ENCODE measurements around the gene GRIN2A.

GRIN2A gene

GRCh38 chr16:10126686-10127085 is 55.5 kb downstream of the GRIN2A start:
- Histone ChIP-seq H3K27ac (replicated peaks) (no peak overlapping the region), H3K27me3 (ENCODE audit: insufficient read depth, poor library complexity, severe bottlenecking) (peaks cover 2% of the 10 kb centered on the region), H3K4me3 (replicated peaks; ENCODE audit: insufficient read depth, low read length) (no peak overlapping the region)
- TF ChIP-seq POLR2AphosphoS5 (IDR thresholded peaks at IDR 0.05; ENCODE audit: low read depth) (no peak), GABPA (IDR thresholded peaks at IDR 0.05; ENCODE audit: low read depth) (no peak)
- DNase-seq (ENCODE audit: low read depth in 1 of 2, low spot score in 1 of 2), result no peak

GRCh38 chr16:10123141-10123540 is 59.1 kb downstream of the GRIN2A start:
- H3K4me3 ChIP-seq (replicated peaks; ENCODE audit: insufficient read depth, low read length), result no peak overlapping the region
- H3K27me3 ChIP-seq (ENCODE audit: insufficient read depth, poor library complexity, severe bottlenecking), result peaks cover 2% of the 10 kb centered on the region
- no peak for DNase-seq (ENCODE audit: low read depth in 1 of 2, low spot score in 1 of 2)
- no peak overlapping the region for H3K27ac ChIP-seq (replicated peaks)
- TF ChIP-seq SPI1 (IDR thresholded peaks at IDR 0.05; ENCODE audit: borderline replicate concordance, low read depth), result no peak
- no peak for TF ChIP-seq REST (IDR thresholded peaks at IDR 0.05; ENCODE audit: insufficient replicate concordance, low read depth)
- no peak for TF ChIP-seq GABPA (IDR thresholded peaks at IDR 0.05; ENCODE audit: low read depth)
- TF ChIP-seq CTCF (IDR thresholded peaks at IDR 0.05; ENCODE audit: insufficient read depth, low read length), result no peak
- no peak for TF ChIP-seq POLR2AphosphoS5 (IDR thresholded peaks at IDR 0.05; ENCODE audit: low read depth)

GRCh38 chr16:10122546-10122945 is 59.7 kb downstream of the GRIN2A start:
- TF ChIP-seq GABPA (IDR thresholded peaks at IDR 0.05; ENCODE audit: low read depth) (no peak), POLR2AphosphoS5 (IDR thresholded peaks at IDR 0.05; ENCODE audit: low read depth) (no peak), CTCF (IDR thresholded peaks at IDR 0.05; ENCODE audit: insufficient read depth, low read length) (no peak), REST (IDR thresholded peaks at IDR 0.05; ENCODE audit: insufficient replicate concordance, low read depth) (no peak), SPI1 (IDR thresholded peaks at IDR 0.05; ENCODE audit: borderline replicate concordance, low read depth) (no peak)
- DNase-seq (ENCODE audit: low read depth in 1 of 2, low spot score in 1 of 2), result no peak
- Histone ChIP-seq H3K27me3 (ENCODE audit: insufficient read depth, poor library complexity, severe bottlenecking) (peaks cover 2% of the 10 kb centered on the region), H3K27ac (replicated peaks) (no peak overlapping the region), H3K4me3 (replicated peaks; ENCODE audit: insufficient read depth, low read length) (no peak overlapping the region)

GRCh38 chr16:10121897-10122425 is 60.3 kb downstream of the GRIN2A start:
- Histone ChIP-seq H3K27me3 (ENCODE audit: insufficient read depth, poor library complexity, severe bottlenecking) (peaks cover 2% of the 10 kb centered on the region), H3K27ac (replicated peaks) (no peak overlapping the region), H3K4me3 (replicated peaks; ENCODE audit: insufficient read depth, low read length) (no peak overlapping the region)
- no peak for DNase-seq (ENCODE audit: low read depth in 1 of 2, low spot score in 1 of 2)
- TF ChIP-seq SPI1 (IDR thresholded peaks at IDR 0.05; ENCODE audit: borderline replicate concordance, low read depth) (no peak), REST (IDR thresholded peaks at IDR 0.05; ENCODE audit: insufficient replicate concordance, low read depth) (no peak), CTCF (IDR thresholded peaks at IDR 0.05; ENCODE audit: insufficient read depth, low read length) (no peak), POLR2AphosphoS5 (IDR thresholded peaks at IDR 0.05; ENCODE audit: low read depth) (no peak), GABPA (IDR thresholded peaks at IDR 0.05; ENCODE audit: low read depth) (no peak)

All from HL-60 (cell line).